ENCODE results near the gene ASB2. TPM values are rescaled to one million over a fixed set of nuclear protein-coding genes. Genes with fewer than 3 reads are reported as not detected.

ASB2 gene
- total RNA-seq, 1 donor from 2014 or later: 16.2 TPM

GRCh38 chr14:93994919-93995682 lies 18.7 kb upstream of the ASB2 start:
- Histone ChIP-seq H3K4me3 (ENCODE audit: low read length in 3 of 3) (peak overlapping the region in 1 of 3 donors; percentile 64), H3K9ac (ENCODE audit: low read depth in 1 of 3, low read length in 3 of 3) (peak overlapping the region; percentile 47 to 82 (median 52)), H3K4me1 (ENCODE audit: control insufficient read depth in 3 of 3, insufficient read depth in 3 of 3, low read length in 3 of 3) (peaks cover 34 to 62% (median 48%) of the 10 kb centered on the region in 3 donors), H3K27me3 (ENCODE audit: control insufficient read depth in 3 of 3, insufficient read depth in 3 of 3, low read length in 3 of 3) (peaks cover 0 to under 1% (median 0%) of the 10 kb centered on the region in 3 donors), H3K27ac (ENCODE audit: low read depth, low read length) (peak overlapping the region; percentile 84), H3K36me3 (ENCODE audit: control insufficient read depth in 3 of 3, insufficient read depth in 3 of 3, low read length in 3 of 3) (no peaks in the 10 kb centered on the region), H3K9me3 (ENCODE audit: control insufficient read depth in 3 of 3, low read length in 3 of 3) (no peaks in the 10 kb centered on the region)

GRCh38 chr14:93993382-93993781 lies 17.0 kb upstream of the ASB2 start:
- Histone ChIP-seq H3K9me3 (ENCODE audit: control insufficient read depth in 3 of 3, low read length in 3 of 3) (no peaks in the 10 kb centered on the region), H3K36me3 (ENCODE audit: control insufficient read depth in 3 of 3, insufficient read depth in 3 of 3, low read length in 3 of 3) (no peaks in the 10 kb centered on the region), H3K4me1 (ENCODE audit: control insufficient read depth in 3 of 3, insufficient read depth in 3 of 3, low read length in 3 of 3) (peaks cover 31 to 56% (median 47%) of the 10 kb centered on the region in 3 donors), H3K27me3 (ENCODE audit: control insufficient read depth in 3 of 3, insufficient read depth in 3 of 3, low read length in 3 of 3) (no peaks in the 10 kb centered on the region), H3K27ac (ENCODE audit: low read depth, low read length) (no peak overlapping the region), H3K4me3 (ENCODE audit: low read length in 3 of 3) (no peak overlapping the region), H3K9ac (ENCODE audit: low read depth in 1 of 3, low read length in 3 of 3) (no peak overlapping the region)

GRCh38 chr14:93991649-93992048 lies 15.3 kb upstream of the ASB2 start:
- peaks cover 27 to 54% (median 43%) of the 10 kb centered on the region in 3 donors for H3K4me1 ChIP-seq (ENCODE audit: control insufficient read depth in 3 of 3, insufficient read depth in 3 of 3, low read length in 3 of 3)
- H3K27me3 ChIP-seq (ENCODE audit: control insufficient read depth in 3 of 3, insufficient read depth in 3 of 3, low read length in 3 of 3): no peaks in the 10 kb centered on the region
- no peak overlapping the region for H3K9ac ChIP-seq (ENCODE audit: low read depth in 1 of 3, low read length in 3 of 3)
- H3K9me3 ChIP-seq (ENCODE audit: control insufficient read depth in 3 of 3, low read length in 3 of 3): no peaks in the 10 kb centered on the region
- no peak overlapping the region for H3K27ac ChIP-seq (ENCODE audit: low read depth, low read length)
- H3K4me3 ChIP-seq (ENCODE audit: low read length in 3 of 3): no peak overlapping the region
- H3K36me3 ChIP-seq (ENCODE audit: control insufficient read depth in 3 of 3, insufficient read depth in 3 of 3, low read length in 3 of 3): no peaks in the 10 kb centered on the region

- Histone ChIP-seq H3K36me3 (ENCODE audit: control insufficient read depth in 3 of 3, insufficient read depth in 3 of 3, low read length in 3 of 3) (no peaks in the 10 kb centered on the region), H3K27ac (ENCODE audit: low read depth, low read length) (no peak overlapping the region), H3K4me3 (ENCODE audit: low read length in 3 of 3) (no peak overlapping the region), H3K9me3 (ENCODE audit: control insufficient read depth in 3 of 3, low read length in 3 of 3) (no peaks in the 10 kb centered on the region), H3K4me1 (ENCODE audit: control insufficient read depth in 3 of 3, insufficient read depth in 3 of 3, low read length in 3 of 3) (peaks cover 26 to 54% (median 43%) of the 10 kb centered on the region in 3 donors), H3K27me3 (ENCODE audit: control insufficient read depth in 3 of 3, insufficient read depth in 3 of 3, low read length in 3 of 3) (no peaks in the 10 kb centered on the region), H3K9ac (ENCODE audit: low read depth in 1 of 3, low read length in 3 of 3) (no peak overlapping the region)
Measured at GRCh38 chr14:93991212-93991611, 14.8 kb upstream of the ASB2 start.

- Histone ChIP-seq H3K9ac (ENCODE audit: low read depth in 1 of 3, low read length in 3 of 3) (no peak overlapping the region), H3K9me3 (ENCODE audit: control insufficient read depth in 3 of 3, low read length in 3 of 3) (no peaks in the 10 kb centered on the region), H3K27me3 (ENCODE audit: control insufficient read depth in 3 of 3, insufficient read depth in 3 of 3, low read length in 3 of 3) (no peaks in the 10 kb centered on the region), H3K4me3 (ENCODE audit: low read length in 3 of 3) (no peak overlapping the region), H3K36me3 (ENCODE audit: control insufficient read depth in 3 of 3, insufficient read depth in 3 of 3, low read length in 3 of 3) (no peaks in the 10 kb centered on the region), H3K27ac (ENCODE audit: low read depth, low read length) (no peak overlapping the region), H3K4me1 (ENCODE audit: control insufficient read depth in 3 of 3, insufficient read depth in 3 of 3, low read length in 3 of 3) (peaks cover 23 to 52% (median 41%) of the 10 kb centered on the region in 3 donors)
Measured at GRCh38 chr14:93989939-93990338, 13.6 kb upstream of the ASB2 start.

GRCh38 chr14:93987815-93988476 lies 11.6 kb upstream of the ASB2 start:
- no peaks in the 10 kb centered on the region for H3K27me3 ChIP-seq (ENCODE audit: control insufficient read depth in 3 of 3, insufficient read depth in 3 of 3, low read length in 3 of 3)
- H3K4me1 ChIP-seq (ENCODE audit: control insufficient read depth in 3 of 3, insufficient read depth in 3 of 3, low read length in 3 of 3): peaks cover 34 to 58% (median 52%) of the 10 kb centered on the region in 3 donors
- peak overlapping the region; percentile 68 to 93 (median 82) for H3K9ac ChIP-seq (ENCODE audit: low read depth in 1 of 3, low read length in 3 of 3)
- no peaks in the 10 kb centered on the region for H3K9me3 ChIP-seq (ENCODE audit: control insufficient read depth in 3 of 3, low read length in 3 of 3)
- no peaks in the 10 kb centered on the region for H3K36me3 ChIP-seq (ENCODE audit: control insufficient read depth in 3 of 3, insufficient read depth in 3 of 3, low read length in 3 of 3)
- peak overlapping the region; percentile 38 to 60 (median 39) for H3K4me3 ChIP-seq (ENCODE audit: low read length in 3 of 3)
- H3K27ac ChIP-seq (ENCODE audit: low read depth, low read length): peak overlapping the region; percentile 99

GRCh38 chr14:93987376-93987775 lies 11.0 kb upstream of the ASB2 start:
- peak overlapping the region; percentile 38 to 60 (median 39) for H3K4me3 ChIP-seq (ENCODE audit: low read length in 3 of 3)

GRCh38 chr14:93986955-93987354 lies 10.6 kb upstream of the ASB2 start:
- H3K4me1 ChIP-seq (ENCODE audit: control insufficient read depth in 3 of 3, insufficient read depth in 3 of 3, low read length in 3 of 3): peaks cover 44 to 68% (median 61%) of the 10 kb centered on the region in 3 donors

More at GRCh38 chr14:93987376-93987775, 11.0 kb upstream of the ASB2 start:
- Histone ChIP-seq H3K27ac (ENCODE audit: low read depth, low read length) (peak overlapping the region; percentile 99), H3K9me3 (ENCODE audit: control insufficient read depth in 3 of 3, low read length in 3 of 3) (no peaks in the 10 kb centered on the region), H3K27me3 (ENCODE audit: control insufficient read depth in 3 of 3, insufficient read depth in 3 of 3, low read length in 3 of 3) (no peaks in the 10 kb centered on the region), H3K36me3 (ENCODE audit: control insufficient read depth in 3 of 3, insufficient read depth in 3 of 3, low read length in 3 of 3) (no peaks in the 10 kb centered on the region), H3K4me1 (ENCODE audit: control insufficient read depth in 3 of 3, insufficient read depth in 3 of 3, low read length in 3 of 3) (peaks cover 40 to 63% (median 57%) of the 10 kb centered on the region in 3 donors), H3K9ac (ENCODE audit: low read depth in 1 of 3, low read length in 3 of 3) (peak overlapping the region; percentile 68 to 93 (median 82))

GRCh38 chr14:93984987-93985410 lies 8.6 kb upstream of the ASB2 start:
- peak overlapping the region; percentile 57 to 93 (median 79) for H3K9ac ChIP-seq (ENCODE audit: low read depth in 1 of 3, low read length in 3 of 3)
- peak overlapping the region; percentile 99 for H3K27ac ChIP-seq (ENCODE audit: low read depth, low read length)
- H3K27me3 ChIP-seq (ENCODE audit: control insufficient read depth in 3 of 3, insufficient read depth in 3 of 3, low read length in 3 of 3): no peaks in the 10 kb centered on the region
- peaks cover 63 to 83% (median 80%) of the 10 kb centered on the region in 3 donors for H3K4me1 ChIP-seq (ENCODE audit: control insufficient read depth in 3 of 3, insufficient read depth in 3 of 3, low read length in 3 of 3)
- no peaks in the 10 kb centered on the region for H3K36me3 ChIP-seq (ENCODE audit: control insufficient read depth in 3 of 3, insufficient read depth in 3 of 3, low read length in 3 of 3)
- no peaks in the 10 kb centered on the region for H3K9me3 ChIP-seq (ENCODE audit: control insufficient read depth in 3 of 3, low read length in 3 of 3)
- H3K4me3 ChIP-seq (ENCODE audit: low read length in 3 of 3): peak overlapping the region in 2 of 3 donors; percentile 53 to 56

More at GRCh38 chr14:93986955-93987354, 10.6 kb upstream of the ASB2 start:
- peak overlapping the region; percentile 79 to 93 (median 92) for H3K9ac ChIP-seq (ENCODE audit: low read depth in 1 of 3, low read length in 3 of 3)
- H3K36me3 ChIP-seq (ENCODE audit: control insufficient read depth in 3 of 3, insufficient read depth in 3 of 3, low read length in 3 of 3): no peaks in the 10 kb centered on the region
- no peaks in the 10 kb centered on the region for H3K27me3 ChIP-seq (ENCODE audit: control insufficient read depth in 3 of 3, insufficient read depth in 3 of 3, low read length in 3 of 3)
- H3K9me3 ChIP-seq (ENCODE audit: control insufficient read depth in 3 of 3, low read length in 3 of 3): no peaks in the 10 kb centered on the region
- H3K27ac ChIP-seq (ENCODE audit: low read depth, low read length): peak overlapping the region; percentile 99
- peak overlapping the region; percentile 68 to 74 (median 73) for H3K4me3 ChIP-seq (ENCODE audit: low read length in 3 of 3)

- H3K27ac ChIP-seq (ENCODE audit: low read depth, low read length): peak overlapping the region; percentile 99
- H3K4me1 ChIP-seq (ENCODE audit: control insufficient read depth in 3 of 3, insufficient read depth in 3 of 3, low read length in 3 of 3): peaks cover 70 to 89% (median 84%) of the 10 kb centered on the region in 3 donors
- no peaks in the 10 kb centered on the region for H3K36me3 ChIP-seq (ENCODE audit: control insufficient read depth in 3 of 3, insufficient read depth in 3 of 3, low read length in 3 of 3)
- H3K9me3 ChIP-seq (ENCODE audit: control insufficient read depth in 3 of 3, low read length in 3 of 3): no peaks in the 10 kb centered on the region
- no peaks in the 10 kb centered on the region for H3K27me3 ChIP-seq (ENCODE audit: control insufficient read depth in 3 of 3, insufficient read depth in 3 of 3, low read length in 3 of 3)
- peak overlapping the region; percentile 10 to 54 (median 17) for H3K4me3 ChIP-seq (ENCODE audit: low read length in 3 of 3)
- peak overlapping the region; percentile 60 to 84 (median 70) for H3K9ac ChIP-seq (ENCODE audit: low read depth in 1 of 3, low read length in 3 of 3)
Measured at GRCh38 chr14:93984070-93984469, 7.7 kb upstream of the ASB2 start.

Data from skeletal muscle tissue (tissue), 4 donors.